ENCODE measurements around the gene PPP1R9B.

- TF ChIP-seq, protein P1, sequence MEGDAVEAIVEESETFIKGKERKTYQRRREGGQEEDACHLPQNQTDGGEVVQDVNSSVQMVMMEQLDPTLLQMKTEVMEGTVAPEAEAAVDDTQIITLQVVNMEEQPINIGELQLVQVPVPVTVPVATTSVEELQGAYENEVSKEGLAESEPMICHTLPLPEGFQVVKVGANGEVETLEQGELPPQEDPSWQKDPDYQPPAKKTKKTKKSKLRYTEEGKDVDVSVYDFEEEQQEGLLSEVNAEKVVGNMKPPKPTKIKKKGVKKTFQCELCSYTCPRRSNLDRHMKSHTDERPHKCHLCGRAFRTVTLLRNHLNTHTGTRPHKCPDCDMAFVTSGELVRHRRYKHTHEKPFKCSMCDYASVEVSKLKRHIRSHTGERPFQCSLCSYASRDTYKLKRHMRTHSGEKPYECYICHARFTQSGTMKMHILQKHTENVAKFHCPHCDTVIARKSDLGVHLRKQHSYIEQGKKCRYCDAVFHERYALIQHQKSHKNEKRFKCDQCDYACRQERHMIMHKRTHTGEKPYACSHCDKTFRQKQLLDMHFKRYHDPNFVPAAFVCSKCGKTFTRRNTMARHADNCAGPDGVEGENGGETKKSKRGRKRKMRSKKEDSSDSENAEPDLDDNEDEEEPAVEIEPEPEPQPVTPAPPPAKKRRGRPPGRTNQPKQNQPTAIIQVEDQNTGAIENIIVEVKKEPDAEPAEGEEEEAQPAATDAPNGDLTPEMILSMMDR (IDR thresholded peaks at IDR 0.05; ENCODE audit: insufficient read depth, low read depth, low read length) = no peak
- no peak for TF ChIP-seq EZH2 (IDR thresholded peaks at IDR 0.05; ENCODE audit: insufficient read depth, low read length)
Observed at GRCh38 chr17:50114401-50114800, 36.1 kb downstream of the PPP1R9B start.

Measured in astrocyte (in vitro differentiated cells and primary cell).